GM18909 (cell line): ENCODE results near the gene DPY19L1.
A peak's percentile ranks its signal among the peaks of the same experiment; 100 is the strongest.
"Not testable (repeated sequence)": the region's sequence is repeated elsewhere in the genome, so short reads cannot be mapped to it uniquely, and the experiment has no call there.

Source experiments
- ATAC-seq: cut with Tn5 transposase; IDR thresholded peaks from one replicate; pipeline ENCODE4 v1.9.1; 2021; ENCODE audit warnings: mild to moderate bottlenecking; ENCODE audit not compliant: unreplicated experiment, poor library complexity

Gene DPY19L1

DNA sequence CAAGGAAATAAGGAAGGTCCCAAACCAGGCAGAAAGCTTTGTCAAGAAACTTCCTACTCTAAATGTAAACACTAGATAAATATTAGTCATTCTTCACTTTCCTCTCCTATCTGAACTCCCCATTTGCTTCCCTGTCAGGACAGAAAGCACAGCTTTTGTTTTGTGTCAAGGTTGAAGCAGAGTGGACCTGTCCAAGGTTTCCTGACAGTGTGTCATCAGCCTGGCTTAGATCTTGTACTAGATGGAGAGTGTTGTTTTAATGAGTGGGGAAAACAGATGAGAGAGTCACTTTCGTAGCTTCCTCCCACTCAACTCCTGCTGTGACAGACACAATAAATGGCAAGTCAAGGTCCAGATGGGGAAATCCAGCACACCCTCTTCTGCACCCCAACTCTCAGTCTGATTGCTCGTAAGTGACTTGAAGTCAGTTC is 101.5 kb downstream of the DPY19L1 start:
- ATAC-seq, result not testable (repeated sequence)

GRCh38 chr7:34931739-34932138 is 105.5 kb downstream of the DPY19L1 start:
- ATAC-seq, result no peak

- ATAC-seq, result not testable (repeated sequence)
Observed at GRCh38 chr7:34929783-34930182, 107.5 kb downstream of the DPY19L1 start.

GRCh38 chr7:34928560-34928959 is 108.7 kb downstream of the DPY19L1 start:
- ATAC-seq, result no peak

- peak; percentile 88 for ATAC-seq
Observed at GRCh38 chr7:34928052-34928451, 109.2 kb downstream of the DPY19L1 start.

DNA sequence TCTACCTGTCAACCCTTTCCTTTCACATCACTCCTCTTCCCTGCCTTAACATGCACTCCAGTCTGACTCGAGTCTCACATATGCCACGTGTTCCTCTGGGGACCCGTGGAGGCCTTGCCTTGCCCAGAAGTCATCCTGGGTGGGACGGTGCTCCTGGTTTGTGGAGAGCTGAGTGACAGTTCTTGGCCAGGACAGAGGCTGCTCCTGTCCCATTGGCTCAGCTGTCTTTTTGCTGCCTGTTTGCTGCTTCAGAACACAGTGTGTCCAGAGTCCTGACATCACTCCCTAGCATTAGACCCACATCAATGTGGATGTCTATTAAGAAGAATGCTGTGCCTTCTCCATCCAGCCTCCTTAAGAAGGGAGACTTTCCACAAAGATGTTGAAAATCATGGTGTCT is 116.8 kb downstream of the DPY19L1 start:
- not testable (repeated sequence) for ATAC-seq

- ATAC-seq, result not testable (repeated sequence)
Observed at GRCh38 chr7:34919038-34919437, 118.2 kb downstream of the DPY19L1 start.

GRCh38 chr7:34918198-34918861 is 119.0 kb downstream of the DPY19L1 start:
- not testable (repeated sequence) for ATAC-seq

- not testable (repeated sequence) for ATAC-seq
Observed at GRCh38 chr7:34917515-34917914, 119.8 kb downstream of the DPY19L1 start.

- ATAC-seq, result no peak
Observed at GRCh38 chr7:34916267-34916666, 121.0 kb downstream of the DPY19L1 start.

GRCh38 chr7:34912236-34912635 is 125.0 kb downstream of the DPY19L1 start:
- no peak for ATAC-seq

DNA sequence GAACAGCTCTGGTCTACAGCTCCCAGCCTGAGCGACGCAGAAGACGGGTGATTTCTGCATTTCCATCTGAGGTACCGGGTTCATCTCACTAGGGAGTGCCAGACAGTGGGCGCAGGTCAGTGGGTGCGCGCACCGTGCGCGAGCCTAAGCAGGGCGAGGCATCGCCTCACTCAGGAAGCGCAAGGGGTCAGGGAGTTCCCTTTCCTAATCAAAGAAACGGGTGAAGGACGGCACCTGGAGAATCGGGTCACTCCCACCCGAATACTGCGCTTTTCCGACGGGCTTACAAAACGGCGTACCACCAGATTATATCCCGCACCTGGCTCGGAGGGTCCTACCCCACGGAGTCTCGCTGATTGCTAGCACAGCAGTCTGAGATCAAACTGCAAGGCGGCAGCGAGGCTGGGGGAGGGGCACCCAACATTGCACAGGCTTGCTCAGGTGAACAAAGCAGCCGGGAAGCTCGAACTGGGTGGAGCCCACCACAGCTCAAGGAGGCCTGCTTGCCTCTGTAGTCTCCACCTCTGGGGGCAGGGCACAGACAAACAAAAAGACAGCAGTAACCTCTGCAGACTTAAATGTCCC is 130.9 kb downstream of the DPY19L1 start:
- ATAC-seq, result not testable (repeated sequence)

GRCh38 chr7:34904987-34905386 is 132.3 kb downstream of the DPY19L1 start:
- ATAC-seq, result no peak

DNA sequence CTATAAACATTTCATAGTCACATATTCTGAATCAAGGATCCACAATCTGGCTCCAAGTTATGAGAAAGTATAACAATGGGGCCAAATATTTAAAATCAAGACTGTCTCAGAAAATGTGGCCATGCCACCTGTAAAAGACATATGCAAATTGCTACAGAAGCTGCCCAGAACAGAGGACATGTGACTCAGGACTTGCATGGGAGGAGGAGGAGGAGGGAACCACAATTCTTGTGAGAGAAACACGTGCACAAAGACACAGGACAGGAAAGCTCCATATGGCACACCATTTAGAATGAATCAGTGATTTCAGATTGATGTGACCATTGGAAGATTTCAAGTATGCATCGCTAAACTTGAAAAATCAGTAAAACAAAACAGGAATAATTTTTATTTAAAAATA is 133.4 kb downstream of the DPY19L1 start:
- not testable (repeated sequence) for ATAC-seq

DNA sequence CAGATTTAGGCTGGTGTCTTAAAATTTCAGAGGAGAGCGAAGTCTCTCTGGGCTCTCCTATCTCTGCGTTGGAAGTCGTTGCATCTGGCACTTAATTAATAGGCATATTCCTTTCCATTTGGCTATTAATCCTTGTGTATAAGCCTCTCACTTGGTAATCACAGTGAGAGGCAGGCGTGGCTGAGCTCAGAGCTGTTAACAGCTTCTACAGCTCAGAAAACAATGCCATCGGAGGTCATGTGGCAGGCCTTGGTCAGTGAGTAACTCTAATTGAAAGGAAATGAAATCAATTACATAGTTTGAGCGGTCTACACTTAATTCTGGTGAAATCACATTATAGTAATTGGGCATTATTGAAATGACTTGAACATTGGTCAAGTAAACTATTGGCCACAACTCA is 135.1 kb downstream of the DPY19L1 start:
- no peak for ATAC-seq

GRCh38 chr7:34900891-34901513 is 136.3 kb downstream of the DPY19L1 start:
- no peak for ATAC-seq

DNA sequence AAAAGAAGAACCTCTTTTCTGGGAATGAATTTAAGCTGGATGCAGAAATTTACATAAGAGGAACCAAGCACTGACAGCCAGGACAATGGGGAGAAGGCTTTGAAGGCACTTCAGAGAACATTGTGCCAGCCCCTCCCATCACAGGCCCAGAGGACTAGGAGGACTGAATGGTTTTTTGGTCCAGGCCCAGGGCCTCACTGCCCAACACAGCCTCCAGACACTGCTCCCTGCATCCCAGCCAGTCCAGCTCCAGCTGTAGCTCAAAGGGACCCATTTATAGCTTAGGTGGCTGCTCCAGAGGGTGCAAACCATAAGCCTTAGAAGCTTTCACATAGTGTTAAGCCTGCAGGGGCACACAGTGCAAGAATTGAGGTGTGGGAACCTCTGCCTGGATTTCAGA is 142.1 kb downstream of the DPY19L1 start:
- ATAC-seq, result no peak

- no peak for ATAC-seq
Observed at GRCh38 chr7:34889951-34890350, 147.3 kb downstream of the DPY19L1 start.

DNA sequence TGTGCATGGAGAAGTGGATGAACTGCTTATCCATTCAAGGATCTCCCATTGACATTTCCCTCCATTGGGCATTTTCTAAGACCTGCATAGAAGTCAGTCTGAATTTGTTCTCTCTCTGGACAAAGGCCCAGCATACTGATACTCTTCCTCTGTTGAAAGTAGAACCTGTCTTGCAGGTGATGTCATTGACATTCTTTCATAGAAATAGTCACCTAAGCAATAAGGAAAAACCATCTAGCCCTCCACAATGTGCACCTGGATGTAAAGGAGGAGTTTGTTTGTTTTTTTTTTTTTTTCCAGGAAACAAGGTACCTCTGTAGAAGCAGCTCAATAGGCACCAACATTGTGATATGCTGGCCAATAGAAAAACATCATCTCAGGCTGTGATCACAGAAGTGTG is 150.4 kb downstream of the DPY19L1 start:
- no peak for ATAC-seq

DNA sequence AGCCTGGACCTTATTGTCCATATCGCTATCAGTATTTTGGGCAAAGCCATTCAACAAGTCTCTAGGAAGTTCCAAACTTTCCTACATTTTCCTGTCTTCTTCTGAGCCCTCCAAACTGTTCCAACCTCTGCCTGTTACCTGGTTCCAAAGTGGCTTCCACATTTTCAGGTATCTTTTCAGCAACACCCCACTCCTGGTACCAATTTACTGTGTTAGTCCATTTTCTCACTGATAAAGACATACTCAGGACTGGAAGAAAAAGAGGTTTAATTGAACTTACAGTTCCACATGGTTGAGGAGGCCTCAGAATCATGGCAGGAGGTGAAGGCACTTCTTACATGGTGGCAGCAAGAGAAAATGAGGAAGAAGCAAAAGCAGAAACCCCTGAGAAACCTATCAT is 153.4 kb downstream of the DPY19L1 start:
- not testable (repeated sequence) for ATAC-seq

- no peak for ATAC-seq
Observed at GRCh38 chr7:34879871-34880270, 157.4 kb downstream of the DPY19L1 start.
